Esophagus (tissue), 2 donors: Measurements from ENCODE around the gene ARSG. TPM values are rescaled to one million over a fixed set of nuclear protein-coding genes. Genes with fewer than 3 reads are reported as not detected.

Source experiments
- H3K27ac ChIP-seq, 2 donors: one replicate each; pipeline ENCODE4 v1.5.1; 2013; ENCODE audit warnings: low read depth in 2 of 2, mild to moderate bottlenecking in 2 of 2, inconsistent platforms in 1 of 2, low read length in 1 of 2, moderate library complexity in 1 of 2
- H3K27me3 ChIP-seq, 2 donors: one replicate each; pipeline ENCODE4 v1.6.1; 2013; ENCODE audit warnings: low read length in 2 of 2, control low read depth in 1 of 2, mild to moderate bottlenecking in 1 of 2; ENCODE audit not compliant: insufficient read depth in 2 of 2, control insufficient read depth in 1 of 2
- H3K36me3 ChIP-seq, 2 donors: one replicate each; pipeline ENCODE4 v1.6.1; 2013; ENCODE audit warnings: low read length in 1 of 2; ENCODE audit not compliant: control insufficient read depth in 2 of 2, insufficient read depth in 2 of 2
- H3K4me1 ChIP-seq, 2 donors: one replicate each; pipeline ENCODE4 v1.6.1; 2013; ENCODE audit warnings: low read length in 1 of 2; ENCODE audit not compliant: control insufficient read depth in 2 of 2, insufficient read depth in 2 of 2
- H3K4me3 ChIP-seq, 2 donors: one replicate each; pipeline ENCODE4 v1.5.1; 2013; ENCODE audit warnings: low read length in 2 of 2, mild to moderate bottlenecking in 2 of 2, low read depth in 1 of 2, moderate library complexity in 1 of 2
- H3K9me3 ChIP-seq, 2 donors: one replicate each; pipeline ENCODE4 v1.6.1; 2013; ENCODE audit warnings: mild to moderate bottlenecking in 2 of 2, low read depth in 1 of 2, low read length in 1 of 2, moderate library complexity in 1 of 2; ENCODE audit not compliant: control insufficient read depth in 2 of 2, insufficient read depth in 1 of 2
- WGBS, 2 donors: extraction: QIAGEN DNeasy Blood & Tissue Kit; methylation state at CpG; one replicate each; pipeline ENCODE4 v1.1.7; 2013; 5-methylcytosine and 5-hydroxymethylcytosine counted together
- polyA plus RNA-seq, 2 donors: library from polyadenylated mRNA; stranded (reverse); fragments of 200-250 nt; gene quantifications; one replicate each; pipeline ENCODE4 v1.2.3, GENCODE V29; 2013
- donor health status: healthy with polysubstance abuse.
- donor health status: Bipolar disorder and iron deficiency.

Gene ARSG
- polyA plus RNA-seq, 2 donors, result 2.8 to 3.5 TPM

DNA sequence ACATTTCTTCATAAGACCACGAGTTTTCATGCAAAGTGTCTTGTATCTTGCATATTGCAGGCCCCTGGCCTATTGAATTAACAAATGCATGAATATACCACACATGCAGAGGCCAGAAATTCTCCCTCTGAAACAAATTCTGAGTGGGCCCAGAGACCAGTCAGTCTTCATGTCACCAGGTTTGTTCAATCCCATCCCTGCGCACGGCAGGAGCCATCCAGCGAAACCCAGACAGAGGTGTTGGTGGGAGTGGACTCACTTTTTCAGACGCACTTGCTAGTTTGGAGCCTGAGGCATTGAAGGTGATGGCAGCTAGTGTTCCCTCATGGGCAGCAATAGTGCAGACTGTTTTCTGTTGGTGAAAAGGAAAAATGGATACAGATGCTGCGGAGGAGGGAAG lies 144.1 kb downstream of the ARSG start:
- no peak overlapping the region for H3K4me3 ChIP-seq
- no peaks in the 10 kb centered on the region for H3K27me3 ChIP-seq
- peaks cover 0 to 3% of the 10 kb centered on the region in 2 donors for H3K4me1 ChIP-seq
- H3K9me3 ChIP-seq, result no peaks in the 10 kb centered on the region
- 94 to 96% methylated on average over 6 of the region's 6 CpGs for WGBS, 2 donors
- no peak overlapping the region for H3K27ac ChIP-seq
- H3K36me3 ChIP-seq, result peaks cover 8 to 11% of the 10 kb centered on the region in 2 donors

DNA sequence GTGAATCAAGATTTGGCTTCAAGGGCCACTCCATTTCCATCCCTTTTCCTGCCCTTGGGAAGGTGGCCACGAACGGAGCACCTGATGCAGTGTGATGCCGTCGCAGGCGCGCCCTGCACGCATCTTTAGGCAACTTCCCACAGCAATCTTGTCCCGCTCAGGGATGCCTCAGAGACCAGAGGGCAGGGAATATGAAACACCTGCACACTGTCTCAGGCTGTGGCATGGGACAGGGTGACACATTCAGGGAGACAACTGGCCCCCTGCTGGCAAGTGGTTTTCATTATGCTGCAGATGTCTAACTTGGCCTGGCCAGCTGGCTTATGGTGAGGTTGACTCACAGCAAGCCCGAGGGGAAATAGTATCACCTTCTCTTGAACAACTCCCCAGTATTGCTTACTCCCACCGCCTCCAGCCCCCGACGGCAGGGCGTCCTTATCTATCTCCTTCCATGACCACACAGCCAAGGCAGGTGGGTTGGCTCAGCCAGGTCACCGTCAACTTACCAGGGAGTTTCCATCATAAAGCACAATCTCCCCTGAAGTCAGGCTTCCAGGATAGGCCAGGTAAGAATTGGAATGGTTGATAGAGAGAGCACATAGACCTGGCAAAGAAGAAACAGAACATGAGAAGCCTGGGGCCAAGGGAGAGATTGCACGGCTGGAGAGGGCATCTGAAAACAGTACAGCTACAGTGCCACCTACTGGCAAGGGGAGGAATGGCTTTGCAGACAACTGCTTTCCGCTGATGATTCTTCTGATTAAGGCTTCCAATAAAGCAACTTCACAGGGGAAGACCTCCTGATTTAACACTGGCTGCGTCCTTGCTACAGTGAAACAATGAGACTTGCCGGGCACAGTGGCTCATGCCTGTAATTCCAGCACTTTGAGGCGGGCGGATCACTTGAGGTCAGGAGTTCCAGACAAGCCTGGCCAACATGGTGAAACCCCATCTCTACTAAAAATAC lies 144.9 kb downstream of the ARSG start:
- Histone ChIP-seq H3K27me3 (no peaks in the 10 kb centered on the region), H3K4me1 (peaks cover 0 to 3% of the 10 kb centered on the region in 2 donors), H3K9me3 (no peaks in the 10 kb centered on the region), H3K4me3 (no peak overlapping the region), H3K27ac (peak overlapping the region in 1 of 2 donors; percentile 61), H3K36me3 (peaks cover 5 to 11% of the 10 kb centered on the region in 2 donors)
- 49 to 54% methylated on average over 20 of the region's 20 CpGs for WGBS, 2 donors

DNA sequence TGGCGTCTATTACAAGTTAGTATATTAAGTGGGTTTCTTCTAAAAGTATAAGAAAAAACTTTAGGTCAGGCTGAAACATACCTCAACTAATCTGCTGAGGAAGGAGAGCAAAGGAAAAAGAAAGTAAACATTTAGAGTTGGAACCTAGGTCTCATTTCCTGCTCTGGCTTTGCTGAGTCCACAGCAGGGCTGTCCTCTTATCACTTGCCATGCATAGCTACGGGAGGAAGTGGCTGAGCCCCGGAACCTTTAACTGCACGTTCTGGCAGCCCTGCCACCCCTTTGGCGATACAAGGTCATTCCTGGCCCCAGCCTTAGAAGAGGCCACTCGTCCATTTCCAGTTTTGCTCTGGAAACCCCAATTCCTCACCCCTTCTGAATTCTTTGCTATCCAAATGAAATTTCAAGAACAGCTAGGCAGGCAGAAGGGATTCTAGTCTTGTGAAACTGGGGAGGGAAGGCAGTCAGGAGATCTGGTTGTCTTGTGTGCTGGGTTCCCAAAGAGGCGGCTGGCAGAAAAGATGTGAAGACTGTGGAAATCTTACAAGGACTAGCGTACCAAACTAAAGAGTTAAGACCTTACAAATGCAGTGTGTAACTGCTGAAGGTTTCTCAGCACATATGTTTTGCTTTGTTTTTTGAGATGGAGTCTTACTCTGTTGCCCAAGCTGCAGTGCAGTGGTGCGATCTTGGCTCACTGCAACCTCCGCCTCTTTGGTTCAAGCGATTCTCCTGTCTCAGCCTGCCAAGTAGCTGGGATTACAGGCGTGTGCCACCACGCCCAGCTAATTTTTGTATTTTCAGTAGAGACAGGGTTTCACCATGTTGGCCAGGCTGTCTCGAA lies 146.9 kb downstream of the ARSG start:
- H3K27ac ChIP-seq, result peak overlapping the region; percentile 17 to 65
- H3K9me3 ChIP-seq, result no peaks in the 10 kb centered on the region
- no peak overlapping the region for H3K4me3 ChIP-seq
- 60 to 62% methylated on average over 14 of the region's 14 CpGs for WGBS, 2 donors
- H3K4me1 ChIP-seq, result peaks cover 0 to 3% of the 10 kb centered on the region in 2 donors
- H3K27me3 ChIP-seq, result no peaks in the 10 kb centered on the region
- peaks cover 3 to 6% of the 10 kb centered on the region in 2 donors for H3K36me3 ChIP-seq

DNA sequence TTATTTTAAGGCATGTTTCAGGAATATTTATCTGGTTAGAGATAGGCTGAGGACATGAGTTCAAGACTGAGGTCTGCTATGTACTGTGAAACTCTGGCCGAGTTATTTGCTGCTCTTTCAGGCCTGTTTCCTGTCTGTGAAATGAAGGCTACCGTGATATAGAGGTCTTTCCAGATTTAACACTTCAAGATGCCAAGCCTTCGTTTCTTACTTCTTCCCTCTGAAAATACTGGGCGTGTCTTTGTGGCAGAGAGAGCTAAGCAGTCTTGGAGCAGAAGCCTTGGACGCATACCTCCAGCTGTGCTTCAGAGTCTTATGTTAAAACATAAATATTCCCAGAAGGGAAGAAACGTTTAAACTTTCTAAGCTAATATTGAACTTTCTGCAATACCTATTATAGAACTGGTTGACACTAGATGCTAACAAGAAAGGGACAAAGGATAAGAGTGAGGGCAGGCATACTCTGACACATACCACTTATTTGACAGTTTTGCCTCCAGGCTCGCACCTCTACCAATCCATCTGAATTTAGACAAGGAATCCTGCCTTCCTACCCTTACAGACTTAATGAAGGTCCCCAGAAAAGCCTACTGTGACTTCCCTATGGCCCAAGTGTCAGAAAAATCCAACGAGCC lies 148.5 kb downstream of the ARSG start:
- Histone ChIP-seq H3K4me3 (no peak overlapping the region), H3K27me3 (no peaks in the 10 kb centered on the region), H3K4me1 (peaks cover 0 to 3% of the 10 kb centered on the region in 2 donors), H3K36me3 (peaks cover 4 to 7% of the 10 kb centered on the region in 2 donors), H3K27ac (no peak overlapping the region), H3K9me3 (no peaks in the 10 kb centered on the region)
- 62 to 68% methylated on average over 8 of the region's 8 CpGs for WGBS, 2 donors

DNA sequence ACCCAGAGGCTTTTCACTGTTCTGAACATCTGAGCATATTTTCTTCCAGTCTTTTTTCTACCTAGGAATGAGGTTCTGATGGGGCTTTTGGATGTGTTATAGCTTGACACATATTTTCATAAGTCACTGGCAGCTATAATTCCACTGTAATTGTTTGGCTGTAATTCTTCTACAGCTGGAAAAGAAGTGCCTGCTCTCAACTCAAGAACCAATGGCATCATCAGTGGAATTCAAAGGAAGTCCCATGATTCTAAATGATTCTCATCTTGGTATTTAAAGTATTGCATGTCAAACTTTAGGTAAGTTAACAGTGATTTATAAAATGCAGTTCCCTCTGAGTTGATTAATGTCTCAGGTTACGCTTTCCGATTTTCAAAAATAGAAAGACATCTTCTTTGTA lies 149.2 kb downstream of the ARSG start:
- no peaks in the 10 kb centered on the region for H3K27me3 ChIP-seq
- H3K27ac ChIP-seq, result no peak overlapping the region
- 74 to 90% methylated on average over 2 of the region's 2 CpGs for WGBS, 2 donors
- H3K4me3 ChIP-seq, result no peak overlapping the region
- peaks cover 0 to 3% of the 10 kb centered on the region in 2 donors for H3K4me1 ChIP-seq
- peaks cover under 1 to 7% of the 10 kb centered on the region in 2 donors for H3K36me3 ChIP-seq
- H3K9me3 ChIP-seq, result no peaks in the 10 kb centered on the region

GRCh38 chr17:68441070-68441770 lies 149.9 kb downstream of the ARSG start:
- peak overlapping the region in 1 of 2 donors; percentile 49 for H3K27ac ChIP-seq
- no peak overlapping the region for H3K4me3 ChIP-seq
- peaks cover 0 to under 1% of the 10 kb centered on the region in 2 donors for H3K4me1 ChIP-seq
- H3K9me3 ChIP-seq, result no peaks in the 10 kb centered on the region
- peaks cover 0 to 7% of the 10 kb centered on the region in 2 donors for H3K36me3 ChIP-seq
- WGBS, 2 donors, result 76 to 78% methylated on average over 14 of the region's 14 CpGs
- no peaks in the 10 kb centered on the region for H3K27me3 ChIP-seq

- Histone ChIP-seq H3K27ac (no peak overlapping the region), H3K27me3 (no peaks in the 10 kb centered on the region), H3K36me3 (peaks cover 3 to 11% of the 10 kb centered on the region in 2 donors), H3K4me1 (no peaks in the 10 kb centered on the region), H3K9me3 (no peaks in the 10 kb centered on the region), H3K4me3 (no peak overlapping the region)
- 70 to 76% methylated on average over 11 of the region's 11 CpGs for WGBS, 2 donors
Observed at GRCh38 chr17:68443972-68444464, 152.7 kb downstream of the ARSG start.

- Histone ChIP-seq H3K9me3 (no peaks in the 10 kb centered on the region), H3K27me3 (no peaks in the 10 kb centered on the region), H3K4me3 (no peak overlapping the region), H3K4me1 (no peaks in the 10 kb centered on the region), H3K36me3 (peaks cover 11 to 13% of the 10 kb centered on the region in 2 donors), H3K27ac (no peak overlapping the region)
- 85 to 88% methylated on average over 8 of the region's 8 CpGs for WGBS, 2 donors
Observed at GRCh38 chr17:68445671-68446070, 154.4 kb downstream of the ARSG start.
